Brain pericyte (primary cell): ENCODE results near the gene CEP350.
"Not testable (repeated sequence)": the region's sequence is repeated elsewhere in the genome, so short reads cannot be mapped to it uniquely, and the experiment has no call there.

Experiments
- DNase-seq: peaks from one replicate; pipeline ENCODE4 v3.0.0-alpha.2; 2012; ENCODE audit warnings: low read depth, low spot score

The CEP350 gene

GRCh38 chr1:180123463-180123936 lies 168.9 kb downstream of the CEP350 start:
- DNase-seq, result no peak

DNA sequence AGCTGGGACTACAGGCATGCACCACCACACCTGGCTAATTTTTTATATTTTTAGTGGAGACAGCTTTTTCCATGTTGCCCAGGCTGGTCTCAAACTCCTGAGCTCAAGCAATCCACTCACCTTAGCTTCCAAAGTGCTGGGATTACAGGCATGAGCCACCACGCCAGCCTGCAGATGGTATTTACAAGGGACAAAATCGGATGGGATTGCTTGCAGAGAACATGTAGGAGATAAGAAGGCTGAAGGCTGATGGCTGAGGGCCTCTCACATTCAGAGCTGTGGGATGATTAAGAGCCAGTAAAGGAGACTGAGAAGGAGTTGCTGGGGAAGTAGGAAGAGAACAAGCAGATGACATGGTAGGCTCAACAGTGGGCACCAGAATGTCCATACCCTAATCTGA lies 176.0 kb downstream of the CEP350 start:
- DNase-seq, result no peak

DNA sequence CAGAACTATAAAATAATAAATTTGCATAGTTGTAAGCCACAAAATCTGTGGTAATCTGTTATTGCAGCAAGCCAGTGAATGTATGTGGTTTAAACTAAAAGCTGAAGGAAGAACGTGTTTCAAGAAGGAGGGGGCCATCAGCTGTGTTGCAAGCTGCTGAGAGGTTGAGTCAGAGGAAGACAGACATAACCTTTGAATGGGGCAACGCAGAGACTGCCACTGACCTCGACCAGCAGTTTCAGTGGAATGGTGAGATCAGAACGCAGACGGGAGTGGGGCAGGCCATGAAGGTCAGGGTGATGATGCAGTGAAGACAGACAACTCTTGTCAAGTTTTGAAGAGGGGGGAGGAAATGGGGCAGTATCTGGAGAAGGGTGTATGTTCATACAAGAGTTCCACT lies 176.9 kb downstream of the CEP350 start:
- DNase-seq, result peak; percentile 48

DNA sequence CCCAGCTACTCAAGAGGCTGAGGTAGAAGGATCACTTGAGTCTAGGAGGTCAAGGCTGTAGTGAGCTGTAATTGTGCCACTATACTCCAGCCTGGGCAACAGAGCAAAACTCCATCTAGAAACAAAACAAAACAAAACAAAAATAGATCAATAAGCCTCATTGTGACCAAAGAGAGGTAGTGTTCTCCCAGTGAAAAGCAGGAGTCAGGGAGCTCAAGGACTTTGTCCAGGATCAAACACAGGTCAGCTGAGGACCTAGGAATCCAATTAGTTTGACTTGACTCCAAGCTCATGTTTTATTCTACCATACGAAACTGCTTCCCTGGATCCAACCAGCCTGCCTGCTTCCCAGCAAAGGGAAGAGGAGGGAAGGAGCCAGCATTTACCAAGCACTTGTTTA lies 178.6 kb downstream of the CEP350 start:
- no peak for DNase-seq

DNA sequence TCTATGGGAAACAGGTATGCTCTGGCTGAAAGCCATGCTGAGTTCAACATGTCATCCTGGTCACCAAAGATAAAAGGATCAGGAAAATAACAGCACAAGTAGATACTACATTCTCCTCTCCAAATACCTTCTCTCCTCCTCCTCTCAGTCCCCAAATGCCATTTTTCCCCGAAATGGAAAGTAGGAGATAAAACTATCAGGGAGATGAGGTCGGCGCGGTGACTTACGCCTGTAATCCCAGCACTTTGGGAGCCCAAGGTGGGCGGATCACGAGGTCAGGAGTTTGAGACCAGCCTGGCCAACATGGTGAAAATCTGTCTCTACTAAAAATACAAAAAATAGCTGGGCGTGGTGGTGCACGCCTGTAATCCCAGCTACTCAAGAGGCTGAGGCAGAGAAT lies 179.1 kb downstream of the CEP350 start:
- not testable (repeated sequence) for DNase-seq

GRCh38 chr1:180135535-180135934 lies 180.9 kb downstream of the CEP350 start:
- no peak for DNase-seq

DNA sequence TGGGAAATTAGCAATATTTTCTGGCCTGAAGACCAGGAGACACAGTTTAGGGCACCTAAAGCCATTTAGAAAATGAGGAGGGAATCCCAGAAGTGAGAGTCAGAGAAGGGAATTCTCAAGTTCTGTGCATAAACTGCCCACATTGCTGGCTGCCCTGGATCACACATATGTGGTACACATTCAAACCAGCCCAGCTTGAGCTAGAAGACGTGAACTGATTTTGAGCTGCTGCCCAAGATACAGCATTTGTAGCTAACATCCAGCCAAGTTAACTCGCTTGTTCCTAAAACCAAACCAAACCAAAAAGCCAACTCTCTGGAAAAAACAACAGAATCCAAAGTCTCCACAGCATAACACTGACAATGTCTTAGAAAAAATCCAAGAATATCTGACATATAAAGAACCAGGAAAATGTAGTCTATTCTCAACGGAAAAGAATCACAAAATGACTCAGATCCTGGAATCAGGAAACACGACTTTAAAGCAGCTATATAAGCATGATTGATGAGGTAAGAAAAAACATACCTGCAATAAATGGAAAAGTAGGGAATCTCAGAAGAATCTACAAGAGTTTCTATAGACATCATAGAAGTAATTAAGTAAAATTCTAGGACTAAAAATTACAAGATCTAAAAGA lies 181.8 kb downstream of the CEP350 start:
- no peak for DNase-seq

GRCh38 chr1:180136968-180137356 lies 182.4 kb downstream of the CEP350 start:
- DNase-seq, result no peak

GRCh38 chr1:180137776-180138175 lies 183.2 kb downstream of the CEP350 start:
- DNase-seq, result no peak

GRCh38 chr1:180141381-180141934 lies 186.8 kb downstream of the CEP350 start:
- no peak for DNase-seq

DNA sequence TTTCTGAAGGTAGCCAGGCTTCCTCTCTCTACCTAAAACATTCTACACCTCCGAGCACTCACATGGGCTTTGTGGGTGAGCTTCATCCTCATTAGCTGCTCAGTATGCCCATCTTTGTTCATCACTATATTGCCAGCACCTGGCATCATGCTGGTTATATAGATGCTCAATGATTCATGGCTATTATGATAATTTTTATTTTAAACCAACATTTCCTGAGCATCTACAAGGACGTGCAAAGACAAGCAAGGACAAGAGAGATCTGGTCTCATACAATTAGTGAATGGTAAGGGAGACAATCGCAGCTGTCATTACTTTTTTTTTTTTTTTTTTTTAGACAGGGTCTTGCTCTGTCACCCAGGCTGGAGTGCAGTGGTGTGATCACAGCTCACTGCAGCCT lies 188.7 kb downstream of the CEP350 start:
- no peak for DNase-seq

DNA sequence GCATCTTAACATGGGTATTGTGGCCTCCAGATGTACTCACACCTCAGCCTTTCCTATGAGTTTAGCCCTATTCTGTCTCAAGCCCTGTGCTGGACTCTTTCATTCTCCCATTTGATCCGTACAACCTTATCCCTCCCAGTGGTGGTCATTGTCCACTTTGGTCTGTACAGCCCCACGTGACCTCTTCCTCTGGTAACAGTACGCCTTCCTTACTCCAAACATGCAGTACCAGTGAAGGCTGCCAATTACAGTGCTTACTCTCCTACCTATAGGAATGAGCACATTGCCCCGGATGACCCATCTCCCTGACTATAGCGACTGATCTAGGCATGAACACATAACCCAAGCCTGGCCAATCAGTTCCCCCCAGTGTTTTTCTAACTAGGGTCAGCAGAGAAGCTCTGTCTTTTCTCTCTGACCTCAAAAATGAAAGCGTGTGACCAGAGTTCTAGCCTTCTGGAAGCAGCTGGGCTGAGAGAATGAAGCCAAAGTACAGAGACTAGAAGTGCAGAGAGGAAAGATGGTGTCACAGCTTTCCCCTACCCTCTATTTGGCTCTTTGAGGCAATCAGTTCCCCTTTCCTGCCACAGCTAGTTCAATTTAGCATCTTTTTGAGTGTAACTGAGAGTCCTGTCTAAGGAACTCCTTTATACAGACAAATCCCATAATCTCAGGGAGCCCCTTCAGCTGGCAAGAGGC lies 190.2 kb downstream of the CEP350 start:
- DNase-seq, result no peak

GRCh38 chr1:180145446-180145845 lies 190.8 kb downstream of the CEP350 start:
- no peak for DNase-seq

GRCh38 chr1:180150982-180151381 lies 196.4 kb downstream of the CEP350 start:
- no peak for DNase-seq

- DNase-seq, result no peak
Observed at GRCh38 chr1:180151508-180151907, 196.9 kb downstream of the CEP350 start.

GRCh38 chr1:180152588-180152987 lies 198.0 kb downstream of the CEP350 start:
- DNase-seq, result no peak

GRCh38 chr1:180153032-180153431 lies 198.4 kb downstream of the CEP350 start:
- DNase-seq, result no peak

DNA sequence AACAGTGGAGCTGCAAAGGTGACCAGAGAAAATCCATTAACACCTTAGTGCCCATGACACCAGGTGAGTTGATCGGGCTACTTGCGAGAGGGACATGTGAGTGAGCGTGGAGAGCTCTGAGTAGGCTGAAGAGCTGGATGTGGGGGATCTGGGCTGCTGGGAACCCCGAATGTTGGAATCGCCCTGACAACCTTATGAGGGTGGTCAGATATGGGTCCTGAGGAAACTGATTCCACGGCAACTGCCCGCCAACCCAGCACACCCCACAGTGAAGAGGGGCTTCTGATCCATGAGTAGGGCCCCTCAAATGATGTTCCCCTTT lies 199.4 kb downstream of the CEP350 start:
- no peak for DNase-seq

DNA sequence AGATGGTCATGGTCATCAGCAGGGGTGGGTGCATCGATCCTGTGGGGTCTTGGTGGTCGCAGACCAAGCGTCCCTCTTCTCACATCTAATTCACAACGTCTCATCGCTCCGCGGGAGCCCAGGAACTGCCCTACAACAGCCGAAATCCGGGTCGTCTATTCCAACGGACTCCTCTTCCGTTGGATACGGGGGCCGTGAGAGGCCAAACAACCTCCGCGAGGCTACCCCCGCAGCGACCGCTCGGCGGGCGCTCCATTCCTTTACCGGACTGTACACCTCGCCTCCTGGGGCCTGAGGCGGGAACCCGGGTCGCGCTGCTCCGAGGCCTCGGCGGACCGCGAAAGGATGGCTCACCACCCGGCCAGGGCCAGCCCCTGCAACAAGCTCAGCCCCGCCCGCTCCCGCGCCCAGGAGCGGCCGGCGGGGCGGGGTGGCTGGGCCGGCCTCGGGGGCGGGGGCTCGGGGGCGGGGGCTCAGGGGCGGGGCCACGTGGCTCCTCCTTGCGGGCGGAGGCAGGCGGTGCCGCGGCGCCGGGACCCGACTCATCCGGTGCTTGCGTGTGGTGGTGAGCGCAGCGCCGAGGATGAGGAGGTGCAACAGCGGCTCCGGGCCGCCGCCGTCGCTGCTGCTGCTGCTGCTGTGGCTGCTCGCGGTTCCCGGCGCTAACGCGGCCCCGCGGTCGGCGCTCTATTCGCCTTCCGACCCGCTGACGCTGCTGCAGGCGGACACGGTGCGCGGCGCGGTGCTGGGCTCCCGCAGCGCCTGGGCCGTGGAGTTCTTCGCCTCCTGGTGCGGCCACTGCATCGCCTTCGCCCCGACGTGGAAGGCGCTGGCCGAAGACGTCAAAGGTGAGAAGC lies 199.9 kb downstream of the CEP350 start, which contains the start of gene QSOX1:
Gene QSOX1, plus strand, starts transcription at position 545 of the 857 bp plus-strand sequence. Its CDS starts 39 bp downstream, at position 584.
- DNase-seq, result peak; percentile 61

DNA sequence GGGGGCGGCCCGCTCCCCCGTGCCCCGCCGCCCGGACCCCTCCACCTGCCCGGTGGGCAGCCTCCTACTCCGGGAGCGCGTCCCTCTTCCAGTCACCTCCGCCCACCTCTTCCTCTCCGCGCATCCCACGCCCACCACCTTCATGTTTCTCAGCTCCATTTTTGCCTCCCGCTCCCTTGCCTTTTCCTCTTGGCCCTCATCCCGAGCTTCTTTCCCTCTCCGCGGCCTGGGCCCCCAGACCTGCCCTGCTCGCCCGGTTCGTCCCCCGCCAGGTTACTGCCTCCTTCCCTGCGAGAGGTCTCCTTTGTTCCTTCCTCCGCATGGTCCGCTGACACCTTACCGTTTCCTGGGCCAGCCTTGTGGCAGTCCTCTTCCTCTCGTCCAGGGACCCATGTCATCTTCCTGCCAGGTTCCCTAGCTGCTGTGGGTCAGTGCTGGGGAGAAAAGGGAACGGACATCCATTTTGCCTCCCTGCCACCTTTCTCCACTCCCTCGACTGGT lies 200.6 kb downstream of the CEP350 start:
- no peak for DNase-seq

GRCh38 chr1:180156201-180156600 lies 201.6 kb downstream of the CEP350 start:
- DNase-seq, result no peak

GRCh38 chr1:180156631-180157091 lies 202.1 kb downstream of the CEP350 start:
- DNase-seq, result no peak
